Heart left ventricle (tissue), 16 donors: Measurements from ENCODE around the gene OR2M7. TPM values are rescaled to one million over a fixed set of nuclear protein-coding genes. Genes with fewer than 3 reads are reported as not detected.

ENCODE experiments used
- ATAC-seq, 4 donors: fragments of 200-7000 bp; cut with Tn5 transposase; one replicate each; pipeline ENCODE4 v1.9.1; 2020 to 2022; ENCODE audit warnings: moderate library complexity in 4 of 4, mild to moderate bottlenecking in 3 of 4, moderate number of reproducible peaks in 1 of 4
- DNase-seq, 5 donors: peaks; one replicate each; pipeline ENCODE4 v3.0.0-alpha.2; 2020
- H3K27ac ChIP-seq, 12 donors: fragments of 200-600 bp; sonication (generic) in 4 of 12; one replicate each; pipeline versions ENCODE4 v1.5.0 to v1.8.0; 2016 to 2022; ENCODE audit warnings: mild to moderate bottlenecking in 2 of 12
- H3K27me3 ChIP-seq, 9 donors: fragments of 200-600 bp; sonication (generic) in 2 of 9; one replicate each; pipeline versions ENCODE4 v1.5.1 to v1.8.0; 2016 to 2022; ENCODE audit warnings: mild to moderate bottlenecking in 3 of 9
- H3K36me3 ChIP-seq, 9 donors: fragments of 200-600 bp; sonication (generic) in 2 of 9; one replicate each; pipeline versions ENCODE4 v1.5.0 to v1.8.0; 2018 to 2022; ENCODE audit warnings: mild to moderate bottlenecking in 2 of 9
- H3K4me1 ChIP-seq, 12 donors: fragments of 200-600 bp; sonication (generic) in 4 of 12; one replicate each; pipeline versions ENCODE4 v1.5.0 to v1.8.0; 2016 to 2022; ENCODE audit warnings: mild to moderate bottlenecking in 3 of 12
- H3K4me3 ChIP-seq, 12 donors: fragments of 200-600 bp; sonication (generic) in 4 of 12; one replicate each; pipeline versions ENCODE4 v1.5.0 to v1.8.0; 2017 to 2022; ENCODE audit warnings: mild to moderate bottlenecking in 9 of 12, moderate library complexity in 4 of 12
- H3K9me3 ChIP-seq, 12 donors: fragments of 200-600 bp; sonication (generic) in 4 of 12; one replicate each; pipeline versions ENCODE4 v1.5.0 to v1.8.0; 2016 to 2022; ENCODE audit warnings: mild to moderate bottlenecking in 1 of 12
- CTCF ChIP-seq, 12 donors: fragments of 200-600 bp; sonication (generic) in 4 of 12; IDR thresholded peaks; one replicate each; pipeline versions ENCODE4 v1.5.0 to v1.8.0; 2018 to 2022; ENCODE audit warnings: antibody characterized with exemption in 12 of 12, mild to moderate bottlenecking in 5 of 12
- POLR2A ChIP-seq, 2 donors: fragments of 450-650 bp; IDR thresholded peaks; one replicate each; pipeline ENCODE4 v1.6.1; 2017; ENCODE audit warnings: antibody characterized with exemption in 2 of 2, mild to moderate bottlenecking in 2 of 2, moderate library complexity in 2 of 2
- WGBS, 4 donors: extraction: QIAGEN DNeasy Blood & Tissue Kit in 2 of 4; methylation state at CpG; one replicate each; pipeline versions ENCODE4 v1.1.5 to v1.1.7; 2013 to 2018; 5-methylcytosine and 5-hydroxymethylcytosine counted together
- intact Hi-C, 10 donors: fragments of 100-400 bp; cut with DNase I; formaldehyde crosslinking; loops; one replicate each; pipeline versions ENCODE4 v1.11.1 to v1.14.2; 2022
- long read RNA-seq, 3 donors: library from polyadenylated mRNA; unstranded; transcript quantifications; one replicate each; pipeline ENCODE4 v2.0.0, GENCODE V29; 2020 to 2021
- polyA plus RNA-seq, 2 donors: library from polyadenylated mRNA; stranded (reverse); fragments of 200-250 nt; gene quantifications; one replicate each; pipeline ENCODE4 v1.2.3, GENCODE V29; 2013
- total RNA-seq, 9 donors: library from RNA; depleted of rRNA in 2 of 9; stranded (reverse); fragments of >200 nt in 2 of 9; fragmentation: NEBNext Ultra II Directional in 3 of 9; extraction: Animal tissue kit (Norgen Biotek cat#: 25700) in 3 of 9; gene quantifications; one replicate each; pipeline versions ENCODE4 v1.1.0 to v1.2.4, GENCODE V29; 2016 to 2023
- donor health status: ischemic (EF 13 %, LVEDD 7.1; RV severe dilation, severe dysfunction).
- donor health status: healthy with polysubstance abuse.
- donor health status: DM: no; HTN: yes; CAD: no.
- donor health status: DM: no; HTN: no; CAD: no.
- donor health status: ischemic (EF 25% LVEDD 6.9; RV normal size, moderate dysfunction).
- donor health status: ischemic (EF 25% LVEDD 5.7; RV mildly dilated, moderate dysfunction).
- donor health status: healthy.
- donor health status: DM: yes; HTN: yes; CAD: no.
- donor health status: ischemic (EF 35%, LVEDD 5.7; RV mildly dilated, moderate dysfunction).
- donor health status: nonischemic (EF 11% LVEDD 7.7; RV severe dilation, severe dysfunction).
- donor health status: DM: yes; HTN: yes; CAD: no.
- donor health status: PGD.
- donor health status: ischemic (EF 29% LVEDD 5.4; RV normal size, mild dysfunction).
- donor health status: nonischemic (EF 23%, LVEDD 6.1; RV moderate dilation, normal function).

Gene OR2M7
- not detected for total RNA-seq
- not detected for polyA plus RNA-seq
- long read RNA-seq, donor 1: 0 reads
- long read RNA-seq, donor 2: 0 reads
- long read RNA-seq, donor 3: 0 reads

GRCh38 chr1:248324468-248324867, at the start of gene OR2M7:
OR2M7 (minus strand) TSS chr1:248324568; CDS start chr1:248324568, 0 bp downstream.
- 78 to 88% (median 87%) methylated on average over 1 of the region's 1 CpG for WGBS, 4 donors
- H3K4me1 ChIP-seq: no peaks in the 10 kb centered on the region
- DNase-seq (no peak), ATAC-seq (no peak)
- no peak within 1 kb of the TSS for H3K27ac ChIP-seq
- no peak within 1 kb of the TSS for H3K4me3 ChIP-seq
- no peaks in the 10 kb centered on the region for H3K27me3 ChIP-seq
- peaks cover 0 to 5% (median 0%) of the 10 kb centered on the region in 12 donors for H3K9me3 ChIP-seq
- H3K36me3 ChIP-seq: no peaks in the 10 kb centered on the region
- intact Hi-C loops: no loop called here
- TF ChIP-seq CTCF (IDR thresholded peaks at IDR 0.05): no peak

GRCh38 chr1:248373761-248374160, 49.4 kb upstream of the OR2M7 start:
- Histone ChIP-seq H3K36me3 (no peaks in the 10 kb centered on the region), H3K4me1 (no peaks in the 10 kb centered on the region), H3K9me3 (peaks cover 0 to 17% (median 0%) of the 10 kb centered on the region in 12 donors), H3K27ac (no peak overlapping the region), H3K4me3 (no peak overlapping the region), H3K27me3 (no peaks in the 10 kb centered on the region)
- intact Hi-C loops: no loop called here
- ATAC-seq (no peak), DNase-seq (no peak)
- WGBS, 4 donors: 69 to 83% (median 74%) methylated on average over 4 of the region's 4 CpGs
- TF ChIP-seq POLR2A (IDR thresholded peaks at IDR 0.05) (no peak), CTCF (IDR thresholded peaks at IDR 0.05) (no peak)

- DNase-seq: no peak
- Histone ChIP-seq H3K4me1 (no peaks in the 10 kb centered on the region), H3K36me3 (no peaks in the 10 kb centered on the region), H3K27me3 (no peaks in the 10 kb centered on the region), H3K4me3 (no peak overlapping the region), H3K9me3 (peaks cover 0 to 17% (median 0%) of the 10 kb centered on the region in 12 donors), H3K27ac (no peak overlapping the region)
- intact Hi-C loops: no loop called here
- WGBS, 4 donors: 63 to 70% (median 65%) methylated on average over 5 of the region's 5 CpGs
- no peak for TF ChIP-seq POLR2A (IDR thresholded peaks at IDR 0.05)
- TF ChIP-seq CTCF (IDR thresholded peaks at IDR 0.05): no peak
- ATAC-seq: no peak
Measured at GRCh38 chr1:248372394-248372793, 48.0 kb upstream of the OR2M7 start.

GRCh38 chr1:248366609-248367008, 42.2 kb upstream of the OR2M7 start:
- ATAC-seq (no peak), DNase-seq (no peak)
- no peak for TF ChIP-seq CTCF (IDR thresholded peaks at IDR 0.05)
- TF ChIP-seq POLR2A (IDR thresholded peaks at IDR 0.05): no peak
- Histone ChIP-seq H3K9me3 (peaks cover 0 to 28% (median 3%) of the 10 kb centered on the region in 12 donors), H3K4me1 (no peaks in the 10 kb centered on the region), H3K27me3 (no peaks in the 10 kb centered on the region), H3K27ac (no peak overlapping the region), H3K36me3 (no peaks in the 10 kb centered on the region), H3K4me3 (no peak overlapping the region)
- intact Hi-C loops: no loop called here
